T-helper 1 cell treated with Interleukin-12 subunit alpha and Interleukin-12 subunit beta and Interleukin-4 antibody, amounts not matched to agents 30 μg/mL and 1 μg/mL, for 36 hours (primary cell): Measurements from ENCODE around the gene RRBP1.

Experiments used
- H3K27ac Mint-ChIP-seq: one replicate; pipeline ENCODE4 v1.8.0; 2021; ENCODE audit warnings: mild to moderate bottlenecking, mixed read lengths
- H3K27me3 Mint-ChIP-seq: one replicate; pipeline ENCODE4 v1.8.0; 2021; ENCODE audit warnings: low read depth, mixed read lengths
- H3K36me3 Mint-ChIP-seq: one replicate; pipeline ENCODE4 v1.8.0; 2021; ENCODE audit warnings: low read depth, mixed read lengths
- H3K4me1 Mint-ChIP-seq: one replicate; pipeline ENCODE4 v1.8.0; 2021; ENCODE audit warnings: low read depth, mixed read lengths
- H3K4me3 Mint-ChIP-seq: one replicate; pipeline ENCODE4 v1.8.0; 2021; ENCODE audit warnings: mild to moderate bottlenecking, moderate library complexity, mixed read lengths
- H3K9me3 Mint-ChIP-seq: one replicate; pipeline ENCODE4 v1.8.0; 2021; ENCODE audit warnings: mixed read lengths

RRBP1 gene

GRCh38 chr20:17699931-17700351 lies 17.9 kb upstream of the RRBP1 start, which contains the start of gene BANF2:
Gene BANF2 (plus strand): TSS chr20:17699966. CDS start chr20:17725026, 25,060 bp downstream.
- Mint-ChIP-seq H3K4me3 (no peak within 1 kb of the TSS), H3K27ac (no peak within 1 kb of the TSS), H3K36me3 (no peaks in the 10 kb centered on the region), H3K27me3 (peaks cover 6% of the 10 kb centered on the region), H3K9me3 (peaks cover 4% of the 10 kb centered on the region), H3K4me1 (no peaks in the 10 kb centered on the region)

- Mint-ChIP-seq H3K36me3 (no peaks in the 10 kb centered on the region), H3K27me3 (peaks cover 10% of the 10 kb centered on the region), H3K4me3 (no peak overlapping the region), H3K9me3 (peaks cover 4% of the 10 kb centered on the region), H3K27ac (no peak overlapping the region), H3K4me1 (no peaks in the 10 kb centered on the region)
These were observed 16.3 kb upstream of the RRBP1 start for GRCh38 chr20:17698384-17698783.

- H3K27me3 Mint-ChIP-seq, result peaks cover 13% of the 10 kb centered on the region
- H3K4me3 Mint-ChIP-seq, result no peak overlapping the region
- no peaks in the 10 kb centered on the region for H3K36me3 Mint-ChIP-seq
- no peaks in the 10 kb centered on the region for H3K4me1 Mint-ChIP-seq
- peaks cover 4% of the 10 kb centered on the region for H3K9me3 Mint-ChIP-seq
- no peak overlapping the region for H3K27ac Mint-ChIP-seq
These were observed 15.1 kb upstream of the RRBP1 start for GRCh38 chr20:17697171-17697570.

- Mint-ChIP-seq H3K36me3 (no peaks in the 10 kb centered on the region), H3K9me3 (peaks cover 4% of the 10 kb centered on the region), H3K27me3 (peaks cover 21% of the 10 kb centered on the region), H3K27ac (no peak overlapping the region), H3K4me3 (no peak overlapping the region), H3K4me1 (no peaks in the 10 kb centered on the region)
These were observed 14.2 kb upstream of the RRBP1 start for GRCh38 chr20:17696287-17696686.

GRCh38 chr20:17694767-17695166 lies 12.7 kb upstream of the RRBP1 start:
- no peaks in the 10 kb centered on the region for H3K36me3 Mint-ChIP-seq
- H3K27ac Mint-ChIP-seq, result no peak overlapping the region
- no peaks in the 10 kb centered on the region for H3K4me1 Mint-ChIP-seq
- no peak overlapping the region for H3K4me3 Mint-ChIP-seq
- peaks cover 32% of the 10 kb centered on the region for H3K27me3 Mint-ChIP-seq
- H3K9me3 Mint-ChIP-seq, result peaks cover 4% of the 10 kb centered on the region

GRCh38 chr20:17693444-17694001 lies 11.5 kb upstream of the RRBP1 start:
- no peak overlapping the region for H3K4me3 Mint-ChIP-seq
- no peaks in the 10 kb centered on the region for H3K36me3 Mint-ChIP-seq
- no peak overlapping the region for H3K27ac Mint-ChIP-seq
- H3K4me1 Mint-ChIP-seq, result no peaks in the 10 kb centered on the region
- peaks cover 40% of the 10 kb centered on the region for H3K27me3 Mint-ChIP-seq
- H3K9me3 Mint-ChIP-seq, result peaks cover 4% of the 10 kb centered on the region

GRCh38 chr20:17691758-17692157 lies 9.7 kb upstream of the RRBP1 start:
- no peak overlapping the region for H3K27ac Mint-ChIP-seq
- H3K36me3 Mint-ChIP-seq, result no peaks in the 10 kb centered on the region
- peaks cover 55% of the 10 kb centered on the region for H3K27me3 Mint-ChIP-seq
- H3K4me3 Mint-ChIP-seq, result no peak overlapping the region
- peaks cover 4% of the 10 kb centered on the region for H3K9me3 Mint-ChIP-seq
- no peaks in the 10 kb centered on the region for H3K4me1 Mint-ChIP-seq

GRCh38 chr20:17690144-17690543 lies 8.1 kb upstream of the RRBP1 start:
- H3K9me3 Mint-ChIP-seq, result no peaks in the 10 kb centered on the region

GRCh38 chr20:17688965-17689364 lies 6.9 kb upstream of the RRBP1 start:
- Mint-ChIP-seq H3K4me3 (no peak overlapping the region), H3K27me3 (peaks cover 73% of the 10 kb centered on the region), H3K9me3 (no peaks in the 10 kb centered on the region), H3K36me3 (no peaks in the 10 kb centered on the region), H3K27ac (no peak overlapping the region), H3K4me1 (no peaks in the 10 kb centered on the region)

More at GRCh38 chr20:17690144-17690543, 8.1 kb upstream of the RRBP1 start:
- no peak overlapping the region for H3K27ac Mint-ChIP-seq
- no peak overlapping the region for H3K4me3 Mint-ChIP-seq
- peaks cover 65% of the 10 kb centered on the region for H3K27me3 Mint-ChIP-seq
- no peaks in the 10 kb centered on the region for H3K36me3 Mint-ChIP-seq
- no peaks in the 10 kb centered on the region for H3K4me1 Mint-ChIP-seq

- no peak overlapping the region for H3K27ac Mint-ChIP-seq
- peaks cover 82% of the 10 kb centered on the region for H3K27me3 Mint-ChIP-seq
- no peak overlapping the region for H3K4me3 Mint-ChIP-seq
- peaks cover 4% of the 10 kb centered on the region for H3K4me1 Mint-ChIP-seq
- no peaks in the 10 kb centered on the region for H3K9me3 Mint-ChIP-seq
- no peaks in the 10 kb centered on the region for H3K36me3 Mint-ChIP-seq
These were observed 5.8 kb upstream of the RRBP1 start for GRCh38 chr20:17687800-17688199.

- H3K27ac Mint-ChIP-seq, result no peak overlapping the region
- peaks cover 10% of the 10 kb centered on the region for H3K4me1 Mint-ChIP-seq
- H3K36me3 Mint-ChIP-seq, result peaks cover 1% of the 10 kb centered on the region
- H3K9me3 Mint-ChIP-seq, result no peaks in the 10 kb centered on the region
- H3K27me3 Mint-ChIP-seq, result peaks cover 66% of the 10 kb centered on the region
- no peak overlapping the region for H3K4me3 Mint-ChIP-seq
These were observed 3.1 kb upstream of the RRBP1 start for GRCh38 chr20:17685168-17685567.

- H3K4me1 Mint-ChIP-seq, result peaks cover 18% of the 10 kb centered on the region
- H3K4me3 Mint-ChIP-seq, result no peak overlapping the region
- H3K27me3 Mint-ChIP-seq, result peaks cover 58% of the 10 kb centered on the region
- no peaks in the 10 kb centered on the region for H3K9me3 Mint-ChIP-seq
- peaks cover 1% of the 10 kb centered on the region for H3K36me3 Mint-ChIP-seq
- no peak overlapping the region for H3K27ac Mint-ChIP-seq
These were observed 2.2 kb upstream of the RRBP1 start for GRCh38 chr20:17684077-17684888.

GRCh38 chr20:17683218-17684076 lies 1.4 kb upstream of the RRBP1 start:
- Mint-ChIP-seq H3K4me1 (peaks cover 18% of the 10 kb centered on the region), H3K36me3 (peaks cover 5% of the 10 kb centered on the region), H3K27ac (no peak overlapping the region), H3K9me3 (no peaks in the 10 kb centered on the region), H3K4me3 (peak overlapping the region; percentile 29), H3K27me3 (peaks cover 54% of the 10 kb centered on the region)

- no peak overlapping the region for H3K27ac Mint-ChIP-seq
- H3K36me3 Mint-ChIP-seq, result peaks cover 8% of the 10 kb centered on the region
- peak overlapping the region; percentile 88 for H3K4me3 Mint-ChIP-seq
- H3K27me3 Mint-ChIP-seq, result peaks cover 51% of the 10 kb centered on the region
- H3K9me3 Mint-ChIP-seq, result no peaks in the 10 kb centered on the region
- H3K4me1 Mint-ChIP-seq, result peaks cover 21% of the 10 kb centered on the region
These were observed 802 bp upstream of the RRBP1 start for GRCh38 chr20:17682889-17683198.
